C4-2B (cell line): Measurements from ENCODE around the gene SORCS2.

ENCODE experiments used
- CTCF ChIP-seq: fragments of 450-650 bp; conservative IDR thresholded peaks from 2 replicates; pipeline ENCODE4 v1.5.1; 2017; ENCODE audit warnings: mild to moderate bottlenecking
- ZFX ChIP-seq: fragments of 450-650 bp; IDR thresholded peaks from 2 replicates; pipeline ENCODE4 v1.6.1; 2017

- no peak for TF ChIP-seq CTCF
- TF ChIP-seq ZFX = no peak
These were observed 295.2 kb downstream of the SORCS2 start for GRCh38 chr4:7487502-7487901.
